HG02943 (cell line): ENCODE data around the gene PRICKLE1.

Experiments used
- ATAC-seq: cut with Tn5 transposase; IDR thresholded peaks from one replicate; pipeline ENCODE4 v1.9.1; 2021; ENCODE audit warnings: mild to moderate bottlenecking, low read depth, moderate library complexity; ENCODE audit not compliant: unreplicated experiment

Gene PRICKLE1

GRCh38 chr12:42410340-42410739 lies 179.2 kb downstream of the PRICKLE1 start:
- no peak for ATAC-seq

GRCh38 chr12:42409471-42409870 lies 180.1 kb downstream of the PRICKLE1 start:
- ATAC-seq, result no peak

- no peak for ATAC-seq
Measured at GRCh38 chr12:42407306-42407705, 182.2 kb downstream of the PRICKLE1 start.
